SU-DHL-6 (cell line): Measurements from ENCODE around the gene WDR41.

Source experiments
- H2AFZ ChIP-seq: fragments of 200-600 bp; sonication (generic); 2 replicates; pipeline ENCODE4 v1.6.1; 2014; ENCODE audit warnings: low read depth, mild to moderate bottlenecking, moderate library complexity, mixed read lengths, antibody characterized with exemption, low read length; ENCODE audit not compliant: severe bottlenecking
- H3F3A ChIP-seq: fragments of 200-600 bp; shearing (Covaris generic); 2 replicates; pipeline ENCODE4 v1.6.0; 2016; ENCODE audit warnings: antibody characterized with exemption, mild to moderate bottlenecking; ENCODE audit not compliant: insufficient read depth
- H3K27ac ChIP-seq: fragments of 200-600 bp; sonication (generic); 2 replicates; pipeline ENCODE4 v1.5.1; 2016; ENCODE audit warnings: low read depth, mild to moderate bottlenecking, low read length, moderate library complexity, mixed read lengths
- H3K27me3 ChIP-seq: fragments of 200-600 bp; sonication (generic), shearing (Covaris generic); 2 replicates; pipeline ENCODE4 v1.6.0; 2014; ENCODE audit warnings: mild to moderate bottlenecking, low read length
- H3K36me3 ChIP-seq: fragments of 200-600 bp; sonication (generic); 2 replicates; pipeline ENCODE4 v1.6.1; 2014; ENCODE audit warnings: mild to moderate bottlenecking, low read length, mixed read lengths
- H3K4me2 ChIP-seq: fragments of 300-600, 200-600 bp; shearing (Covaris generic), sonication (generic); 2 replicates; pipeline ENCODE4 v1.6.0; 2014; ENCODE audit warnings: low read length, low read depth, mild to moderate bottlenecking; ENCODE audit not compliant: poor library complexity, severe bottlenecking
- H3K4me3 ChIP-seq: fragments of 200-600 bp; sonication (generic); 2 replicates; pipeline ENCODE4 v1.5.1; 2014; ENCODE audit warnings: antibody characterized with exemption, low read length, mild to moderate bottlenecking, mixed read lengths; ENCODE audit not compliant: insufficient read depth, poor library complexity, severe bottlenecking
- H3K79me2 ChIP-seq: fragments of 200-600 bp; sonication (generic); 2 replicates; pipeline ENCODE4 v1.6.1; 2014; ENCODE audit warnings: mild to moderate bottlenecking, low read length, moderate library complexity; ENCODE audit not compliant: insufficient read depth
- H3K9ac ChIP-seq: fragments of 200-600 bp; sonication (generic); 2 replicates; pipeline ENCODE4 v1.7.0; 2014; ENCODE audit warnings: mild to moderate bottlenecking, low read length
- H3K9me2 ChIP-seq: fragments of 200-600 bp; sonication (generic); replicated peaks from 2 replicates; pipeline ENCODE4 v1.6.1; 2014; ENCODE audit warnings: low read length; ENCODE audit not compliant: insufficient read depth
- H3K9me3 ChIP-seq: fragments of 200-600 bp; sonication (generic); 2 replicates; pipeline ENCODE4 v1.6.1; 2014; ENCODE audit warnings: low read length, mixed read lengths; ENCODE audit not compliant: insufficient read depth
- H4K20me1 ChIP-seq: fragments of 200-600 bp; sonication (generic); 2 replicates; pipeline ENCODE4 v1.6.1; 2014; ENCODE audit warnings: low read depth, mild to moderate bottlenecking, antibody characterized with exemption, low read length, moderate library complexity, mixed read lengths
- CTCF ChIP-seq: fragments of 200-600 bp; sonication (generic); IDR thresholded peaks from one replicate; pipeline ENCODE4 v1.5.1; 2017; ENCODE audit warnings: antibody characterized with exemption, mild to moderate bottlenecking, low read length, moderate library complexity; ENCODE audit not compliant: insufficient read depth, poor library complexity, severe bottlenecking
- EZH2phosphoT487 ChIP-seq: fragments of 200-600 bp; sonication (generic), shearing (Covaris generic); conservative IDR thresholded peaks from 2 replicates; pipeline ENCODE4 v1.6.1; 2018; ENCODE audit warnings: mild to moderate bottlenecking, antibody characterized with exemption, low read length, moderate library complexity, mixed read lengths

The WDR41 gene

GRCh38 chr5:77425998-77426659, 66.0 kb downstream of the WDR41 start:
- no peak overlapping the region for H2AFZ ChIP-seq
- H3K27ac ChIP-seq, result no peak overlapping the region
- no peaks in the 10 kb centered on the region for H3K27me3 ChIP-seq
- H3K4me2 ChIP-seq, result no peak overlapping the region
- no peaks in the 10 kb centered on the region for H3K9me3 ChIP-seq
- no peaks in the 10 kb centered on the region for H3K79me2 ChIP-seq
- H3K9ac ChIP-seq, result no peak overlapping the region
- no peaks in the 10 kb centered on the region for H3F3A ChIP-seq
- no peak overlapping the region for H3K4me3 ChIP-seq
- H3K36me3 ChIP-seq, result peaks cover 18% of the 10 kb centered on the region; the same call in 1 of the 2 replicates
- no peaks in the 10 kb centered on the region for H3K9me2 ChIP-seq
- TF ChIP-seq EZH2phosphoT487 (no peak), CTCF (no peak)
- H4K20me1 ChIP-seq, result no peaks in the 10 kb centered on the region

- peaks cover 13% of the 10 kb centered on the region; the same call in 1 of the 2 replicates for H3K36me3 ChIP-seq
- no peaks in the 10 kb centered on the region for H4K20me1 ChIP-seq
- no peaks in the 10 kb centered on the region for H3K79me2 ChIP-seq
- no peak overlapping the region for H3K4me3 ChIP-seq
- no peaks in the 10 kb centered on the region for H3K9me3 ChIP-seq
- no peak overlapping the region for H2AFZ ChIP-seq
- no peaks in the 10 kb centered on the region for H3K9me2 ChIP-seq
- no peaks in the 10 kb centered on the region for H3F3A ChIP-seq
- H3K27me3 ChIP-seq, result no peaks in the 10 kb centered on the region
- TF ChIP-seq CTCF, result no peak
- TF ChIP-seq EZH2phosphoT487, result no peak
- H3K4me2 ChIP-seq, result no peak overlapping the region
- H3K27ac ChIP-seq, result no peak overlapping the region
- H3K9ac ChIP-seq, result no peak overlapping the region
These were observed 66.7 kb downstream of the WDR41 start for GRCh38 chr5:77425420-77425819.

DNA sequence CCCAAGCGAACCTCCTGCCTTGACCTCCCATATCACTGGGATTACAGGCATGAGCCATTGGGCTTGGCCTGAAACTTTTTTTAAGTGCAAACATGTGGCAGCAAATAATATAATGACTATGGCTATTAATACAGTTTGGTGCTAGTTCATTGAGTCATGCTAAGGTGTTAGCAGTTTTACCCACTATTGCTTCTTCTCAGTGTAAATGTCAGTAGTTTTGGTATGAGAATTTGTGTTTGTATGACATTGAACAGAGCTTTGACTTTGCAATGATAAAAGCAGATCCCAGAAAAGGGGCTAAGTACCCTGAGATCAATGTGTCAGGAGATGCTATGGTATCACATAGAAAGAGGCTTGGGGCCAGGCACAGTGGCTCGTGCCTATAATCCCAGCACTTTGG, 67.2 kb downstream of the WDR41 start:
- TF ChIP-seq EZH2phosphoT487 (no peak), CTCF (no peak)
- Histone ChIP-seq H2AFZ (no peak overlapping the region), H3K4me2 (no peak overlapping the region), H3K4me3 (no peak overlapping the region), H3K27ac (no peak overlapping the region), H4K20me1 (no peaks in the 10 kb centered on the region), H3K79me2 (no peaks in the 10 kb centered on the region), H3K27me3 (no peaks in the 10 kb centered on the region), H3K9me3 (no peaks in the 10 kb centered on the region), H3K9me2 (no peaks in the 10 kb centered on the region), H3K36me3 (peaks cover 13% of the 10 kb centered on the region; the same call in 1 of the 2 replicates), H3F3A (no peaks in the 10 kb centered on the region), H3K9ac (no peak overlapping the region)
